HG03066 (cell line): ENCODE results near the gene HAPLN3.

Source experiments
- ATAC-seq: cut with Tn5 transposase; IDR thresholded peaks from one replicate; pipeline ENCODE4 v1.9.1; 2021; ENCODE audit warnings: low read depth; ENCODE audit not compliant: unreplicated experiment

The HAPLN3 gene

GRCh38 chr15:88833731-88834100 lies 61.6 kb downstream of the HAPLN3 start:
- ATAC-seq = no peak

- ATAC-seq = no peak
These were observed 62.3 kb downstream of the HAPLN3 start for GRCh38 chr15:88832820-88833730.

- ATAC-seq = no peak
These were observed 65.3 kb downstream of the HAPLN3 start for GRCh38 chr15:88830016-88830415.

- ATAC-seq = no peak
These were observed 66.6 kb downstream of the HAPLN3 start for GRCh38 chr15:88828791-88829190.
